ENCODE measurements around the gene NSG1. TPM values are rescaled to one million over a fixed set of nuclear protein-coding genes. Genes with fewer than 3 reads are reported as not detected.

NSG1 gene
- total and polyA plus RNA-seq, 9 of the 15 experiments (the other 6 are each of a cell fraction or from before 2014, with no cell fraction given), result not detected

DNA sequence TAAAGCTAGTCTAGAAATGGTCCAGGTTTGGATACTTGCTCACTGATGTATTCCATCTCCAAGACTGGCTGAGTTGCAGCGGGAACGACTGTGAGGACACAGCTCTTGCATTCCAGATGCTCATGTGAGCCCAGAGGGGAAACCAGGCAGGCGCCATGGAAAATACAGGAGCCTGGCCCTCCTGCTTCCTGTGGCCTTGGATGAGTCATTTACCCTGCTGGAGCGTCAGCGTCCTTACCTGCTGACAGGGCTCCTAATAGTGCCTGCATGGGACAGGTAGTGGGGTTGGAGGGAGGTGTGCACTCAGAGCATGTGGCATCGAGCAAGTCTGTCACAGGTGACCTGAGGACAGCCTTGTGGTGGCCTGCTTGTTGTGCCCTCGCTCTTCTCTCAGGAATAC is 69.4 kb downstream of the NSG1 start (continued):
- TF ChIP-seq, protein P1, sequence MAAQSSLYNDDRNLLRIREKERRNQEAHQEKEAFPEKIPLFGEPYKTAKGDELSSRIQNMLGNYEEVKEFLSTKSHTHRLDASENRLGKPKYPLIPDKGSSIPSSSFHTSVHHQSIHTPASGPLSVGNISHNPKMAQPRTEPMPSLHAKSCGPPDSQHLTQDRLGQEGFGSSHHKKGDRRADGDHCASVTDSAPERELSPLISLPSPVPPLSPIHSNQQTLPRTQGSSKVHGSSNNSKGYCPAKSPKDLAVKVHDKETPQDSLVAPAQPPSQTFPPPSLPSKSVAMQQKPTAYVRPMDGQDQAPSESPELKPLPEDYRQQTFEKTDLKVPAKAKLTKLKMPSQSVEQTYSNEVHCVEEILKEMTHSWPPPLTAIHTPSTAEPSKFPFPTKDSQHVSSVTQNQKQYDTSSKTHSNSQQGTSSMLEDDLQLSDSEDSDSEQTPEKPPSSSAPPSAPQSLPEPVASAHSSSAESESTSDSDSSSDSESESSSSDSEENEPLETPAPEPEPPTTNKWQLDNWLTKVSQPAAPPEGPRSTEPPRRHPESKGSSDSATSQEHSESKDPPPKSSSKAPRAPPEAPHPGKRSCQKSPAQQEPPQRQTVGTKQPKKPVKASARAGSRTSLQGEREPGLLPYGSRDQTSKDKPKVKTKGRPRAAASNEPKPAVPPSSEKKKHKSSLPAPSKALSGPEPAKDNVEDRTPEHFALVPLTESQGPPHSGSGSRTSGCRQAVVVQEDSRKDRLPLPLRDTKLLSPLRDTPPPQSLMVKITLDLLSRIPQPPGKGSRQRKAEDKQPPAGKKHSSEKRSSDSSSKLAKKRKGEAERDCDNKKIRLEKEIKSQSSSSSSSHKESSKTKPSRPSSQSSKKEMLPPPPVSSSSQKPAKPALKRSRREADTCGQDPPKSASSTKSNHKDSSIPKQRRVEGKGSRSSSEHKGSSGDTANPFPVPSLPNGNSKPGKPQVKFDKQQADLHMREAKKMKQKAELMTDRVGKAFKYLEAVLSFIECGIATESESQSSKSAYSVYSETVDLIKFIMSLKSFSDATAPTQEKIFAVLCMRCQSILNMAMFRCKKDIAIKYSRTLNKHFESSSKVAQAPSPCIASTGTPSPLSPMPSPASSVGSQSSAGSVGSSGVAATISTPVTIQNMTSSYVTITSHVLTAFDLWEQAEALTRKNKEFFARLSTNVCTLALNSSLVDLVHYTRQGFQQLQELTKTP (IDR thresholded peaks at IDR 0.05; ENCODE audit: low read depth in 1 of 2, partially characterized antibody in 2 of 2), result no peak
- no peak for TF ChIP-seq ZNF311 (CRISPR knock-in tag; IDR thresholded peaks at IDR 0.05)
- TF ChIP-seq HMG20A (CRISPR knock-in tag; conservative IDR thresholded peaks at IDR 0.05), result no peak
- no peak for TF ChIP-seq PRPF4 (IDR thresholded peaks at IDR 0.05; ENCODE audit: insufficient read depth, low read depth, low read length, poor library complexity, severe bottlenecking)
- TF ChIP-seq CBX3 (IDR thresholded peaks at IDR 0.05; ENCODE audit: borderline replicate concordance in 1 of 2, low read length in 2 of 2), result no peak
- no peak for TF ChIP-seq PPARD (CRISPR knock-in tag; IDR thresholded peaks at IDR 0.05)
- TF ChIP-seq SREBF2 (CRISPR knock-in tag; IDR thresholded peaks at IDR 0.05), result no peak
- TF ChIP-seq RBM15 (IDR thresholded peaks at IDR 0.05; ENCODE audit: insufficient read depth, low read length), result no peak
